ENCODE measurements around the gene NABP1.

NABP1 gene

DNA sequence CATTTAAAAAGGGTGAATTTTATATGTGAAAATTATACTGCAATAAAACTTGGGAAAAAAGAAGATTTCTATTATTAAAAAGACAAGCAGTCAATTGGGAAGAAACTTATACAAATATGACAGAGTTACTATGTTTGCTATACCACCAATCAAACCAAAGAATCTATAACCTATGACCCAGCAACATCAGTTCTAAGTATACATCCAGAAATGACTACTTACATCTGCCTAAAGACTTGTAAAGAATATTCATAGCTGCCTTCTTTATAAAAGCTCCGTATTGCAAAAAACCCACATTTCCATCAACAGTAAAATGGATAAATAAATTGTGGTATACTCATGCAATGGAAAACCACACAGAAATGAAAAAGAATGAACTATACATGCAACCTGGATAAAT lies 32.9 kb upstream of the NABP1 start:
- Histone ChIP-seq H3K4me1 (peaks cover 0 to 20% (median 0%) of the 10 kb centered on the region in 10 experiments; a peak in 6 of 20 replicates), H3K27ac (no peak overlapping the region), H3K27me3 (no peaks in the 10 kb centered on the region), H3K36me3 (no peaks in the 10 kb centered on the region), H3K4me3 (no peak overlapping the region), H3K4me2 (peak overlapping the region in 2 of 11 experiments; percentile 71 to 85; a peak in 3 of 22 replicates), H3K9ac (no peak overlapping the region), H3K9me3 (replicated peaks in 1 of 11) (peaks cover 0 to 3% (median 0%) of the 10 kb centered on the region in 11 experiments; a peak in 1 of 22 replicates), H4K20me1 (no peaks in the 10 kb centered on the region)
- no peak for TF ChIP-seq Cebpa-rat (IDR thresholded peaks at IDR 0.05)

DNA sequence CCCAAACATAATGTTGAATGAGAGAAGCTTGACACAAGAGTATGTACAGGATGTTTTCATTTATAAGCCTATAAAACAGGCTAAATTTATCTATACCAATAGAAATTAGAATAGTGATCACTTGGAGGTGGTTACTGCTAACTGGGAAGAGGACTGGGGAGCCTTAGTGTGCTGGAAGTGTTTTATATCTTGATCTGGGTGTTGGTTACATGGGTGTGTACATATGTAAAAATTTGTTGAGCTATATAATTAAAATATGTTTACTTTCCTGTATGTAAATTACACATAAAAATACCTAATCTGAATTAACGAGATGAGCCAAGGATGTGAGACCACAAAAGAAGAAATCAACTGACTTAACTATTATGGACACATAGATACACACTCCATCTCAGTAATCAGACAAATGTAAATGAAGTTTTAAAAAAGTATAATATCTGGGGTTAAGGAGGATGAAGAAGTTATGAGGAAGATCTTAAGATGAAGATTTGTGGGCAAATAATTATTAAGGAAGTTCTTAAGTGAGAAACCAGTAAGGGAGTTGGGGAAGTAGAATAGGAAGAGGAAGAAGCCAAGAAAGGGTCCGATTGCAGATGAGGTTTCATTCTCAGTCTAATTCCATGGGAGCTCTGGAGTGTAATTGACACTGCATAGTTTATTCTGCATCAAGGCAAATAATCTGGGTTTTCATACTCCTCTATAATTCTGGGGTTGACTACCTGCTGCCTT lies 32.3 kb upstream of the NABP1 start:
- Histone ChIP-seq H3K4me3 (no peak overlapping the region), H3K27ac (no peak overlapping the region), H4K20me1 (no peaks in the 10 kb centered on the region), H3K9ac (no peak overlapping the region), H3K4me1 (peaks cover 0 to 22% (median 0%) of the 10 kb centered on the region in 10 experiments; a peak in 6 of 20 replicates), H3K9me3 (replicated peaks in 1 of 11) (peaks cover 0 to 3% (median 0%) of the 10 kb centered on the region in 11 experiments; a peak in 1 of 22 replicates), H3K27me3 (no peaks in the 10 kb centered on the region), H3K4me2 (peak overlapping the region in 3 of 11 experiments; percentile 33 to 85 (median 71); a peak in 6 of 22 replicates), H3K36me3 (no peaks in the 10 kb centered on the region)
- no peak for TF ChIP-seq Cebpa-rat (IDR thresholded peaks at IDR 0.05)

DNA sequence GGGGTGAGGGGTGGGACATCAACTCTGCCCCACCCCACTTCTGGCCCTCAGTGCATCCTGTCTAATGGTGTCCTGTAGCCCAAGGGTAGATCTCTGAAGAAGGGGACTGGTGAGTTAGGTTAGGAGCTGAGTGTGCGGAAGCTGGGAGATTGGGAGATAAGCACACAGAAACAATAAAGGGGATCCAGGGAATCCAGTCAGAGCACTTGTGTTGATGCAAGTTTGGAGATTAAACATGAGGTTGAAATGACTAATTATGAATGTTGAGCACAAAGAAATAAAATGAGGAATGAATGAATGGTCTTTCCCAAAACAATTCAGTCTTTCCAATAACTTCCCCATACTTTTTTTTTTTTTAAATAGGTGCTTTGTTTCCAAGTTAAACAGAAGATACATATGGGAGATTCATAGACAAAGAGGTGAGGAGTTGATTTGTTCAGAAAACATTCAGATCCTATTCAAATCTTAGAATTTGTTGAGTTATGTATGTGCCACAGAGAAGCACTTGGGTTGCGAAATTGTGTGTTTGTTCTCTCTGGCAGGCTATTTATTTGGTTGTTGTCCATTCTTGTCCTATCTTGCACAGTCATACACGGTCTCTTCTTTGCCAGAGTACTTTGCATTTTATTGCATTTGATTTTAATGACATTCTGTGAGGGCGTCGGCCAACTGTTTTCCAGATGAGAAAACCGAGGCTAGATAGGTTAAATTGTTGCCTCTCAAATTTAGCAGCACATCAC lies 31.6 kb upstream of the NABP1 start:
- Histone ChIP-seq H3K36me3 (no peaks in the 10 kb centered on the region), H4K20me1 (no peaks in the 10 kb centered on the region), H3K4me1 (peaks cover 0 to 30% (median 0%) of the 10 kb centered on the region in 10 experiments; a peak in 6 of 20 replicates), H3K9ac (no peak overlapping the region), H3K27ac (no peak overlapping the region), H3K9me3 (replicated peaks in 1 of 11) (peaks cover 0 to 3% (median 0%) of the 10 kb centered on the region in 11 experiments; a peak in 1 of 22 replicates), H3K27me3 (no peaks in the 10 kb centered on the region), H3K4me2 (peak overlapping the region in 3 of 11 experiments; percentile 33 to 85 (median 71); a peak in 6 of 22 replicates), H3K4me3 (no peak overlapping the region)
- 0 out of 22 replicates have a peak, but pooled peaks of 1 of the 11 experiments have one; percentile 14 for TF ChIP-seq Cebpa-rat (IDR thresholded peaks at IDR 0.05)

DNA sequence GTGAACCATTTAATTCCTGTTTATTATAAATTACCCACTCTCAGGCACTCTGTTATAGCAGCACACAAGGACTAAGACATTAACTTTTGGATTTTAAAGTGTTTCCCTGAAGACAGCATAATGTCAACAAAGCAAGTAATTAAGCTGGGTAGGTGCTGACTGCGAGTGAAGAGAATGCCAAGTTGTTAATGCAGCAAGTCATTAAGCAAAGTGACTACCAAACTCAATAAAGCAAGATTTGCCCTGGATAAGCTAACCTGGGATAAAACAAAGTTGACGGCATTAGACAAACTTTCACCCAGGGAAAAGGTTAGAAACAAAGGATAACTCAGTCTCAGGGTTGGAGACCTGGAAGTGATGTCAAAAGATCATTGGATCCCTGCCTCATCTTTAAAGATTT lies 28.4 kb upstream of the NABP1 start:
- Histone ChIP-seq H3K4me1 (peaks cover 0 to 60% (median 0%) of the 10 kb centered on the region in 10 experiments; a peak in 7 of 20 replicates), H3K9me3 (replicated peaks in 1 of 11) (peaks cover 0 to 3% (median 0%) of the 10 kb centered on the region in 11 experiments; a peak in 1 of 22 replicates), H3K4me2 (no peak overlapping the region), H3K4me3 (no peak overlapping the region), H3K9ac (no peak overlapping the region), H4K20me1 (no peaks in the 10 kb centered on the region), H3K27ac (no peak overlapping the region), H3K36me3 (no peaks in the 10 kb centered on the region), H3K27me3 (no peaks in the 10 kb centered on the region)
- no peak for TF ChIP-seq Cebpa-rat (IDR thresholded peaks at IDR 0.05)

DNA sequence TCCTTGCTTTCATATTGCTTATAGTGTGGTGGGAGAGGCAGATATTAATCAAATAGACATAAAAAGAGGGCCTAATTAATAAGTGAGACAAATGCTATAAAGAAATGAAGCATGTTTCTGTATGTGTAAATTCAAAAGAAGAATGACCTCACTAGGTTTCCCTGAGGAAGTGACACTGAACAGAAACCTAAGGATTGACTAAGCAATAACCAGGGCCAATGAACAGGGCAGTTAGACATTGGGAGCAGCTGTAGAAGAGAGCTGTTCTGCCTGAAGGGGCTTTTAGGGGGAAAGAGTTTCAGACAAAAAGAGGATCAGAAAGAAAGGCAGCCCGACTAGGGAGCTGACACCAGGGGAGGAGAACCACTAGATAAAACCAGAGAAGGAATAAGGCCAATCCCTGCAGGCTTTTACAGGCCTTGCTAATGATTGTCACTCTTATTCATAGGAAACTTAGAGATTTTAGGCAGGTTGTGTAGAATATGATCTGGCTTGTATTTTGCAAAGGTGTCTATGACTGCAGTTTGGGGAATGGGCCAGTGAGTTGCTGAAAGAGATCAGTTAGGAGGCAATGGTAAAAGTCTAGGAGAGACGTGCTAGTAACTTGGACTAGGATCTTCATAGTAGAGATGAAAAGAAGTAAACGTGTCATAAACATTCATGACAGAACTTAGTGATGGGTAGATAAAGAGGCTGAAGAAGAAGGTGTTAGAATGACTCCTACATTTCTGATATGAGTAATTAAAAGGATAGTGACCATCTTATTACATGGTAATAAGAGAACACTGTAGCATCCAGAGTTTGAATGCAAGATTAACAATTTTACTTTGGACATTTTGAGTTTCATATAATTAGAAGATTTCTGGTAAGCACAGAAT lies 26.8 kb upstream of the NABP1 start:
- peaks cover 0 to 48% (median 0%) of the 10 kb centered on the region in 10 experiments; a peak in 7 of 20 replicates for H3K4me1 ChIP-seq
- H3K27ac ChIP-seq, result peak overlapping the region in 2 of 11 experiments; percentile 7 to 27; a peak in 2 of 22 replicates
- H3K9me3 ChIP-seq (replicated peaks in 1 of 11), result peaks cover 0 to under 1% (median 0%) of the 10 kb centered on the region in 11 experiments; a peak in 1 of 22 replicates
- no peak overlapping the region for H3K9ac ChIP-seq
- peak overlapping the region in 3 of 11 experiments; percentile 41 to 61 (median 49); a peak in 5 of 22 replicates for H3K4me2 ChIP-seq
- H3K27me3 ChIP-seq, result no peaks in the 10 kb centered on the region
- no peak for TF ChIP-seq Cebpa-rat (IDR thresholded peaks at IDR 0.05)
- H4K20me1 ChIP-seq, result no peaks in the 10 kb centered on the region
- no peaks in the 10 kb centered on the region for H3K36me3 ChIP-seq
- H3K4me3 ChIP-seq, result no peak overlapping the region

DNA sequence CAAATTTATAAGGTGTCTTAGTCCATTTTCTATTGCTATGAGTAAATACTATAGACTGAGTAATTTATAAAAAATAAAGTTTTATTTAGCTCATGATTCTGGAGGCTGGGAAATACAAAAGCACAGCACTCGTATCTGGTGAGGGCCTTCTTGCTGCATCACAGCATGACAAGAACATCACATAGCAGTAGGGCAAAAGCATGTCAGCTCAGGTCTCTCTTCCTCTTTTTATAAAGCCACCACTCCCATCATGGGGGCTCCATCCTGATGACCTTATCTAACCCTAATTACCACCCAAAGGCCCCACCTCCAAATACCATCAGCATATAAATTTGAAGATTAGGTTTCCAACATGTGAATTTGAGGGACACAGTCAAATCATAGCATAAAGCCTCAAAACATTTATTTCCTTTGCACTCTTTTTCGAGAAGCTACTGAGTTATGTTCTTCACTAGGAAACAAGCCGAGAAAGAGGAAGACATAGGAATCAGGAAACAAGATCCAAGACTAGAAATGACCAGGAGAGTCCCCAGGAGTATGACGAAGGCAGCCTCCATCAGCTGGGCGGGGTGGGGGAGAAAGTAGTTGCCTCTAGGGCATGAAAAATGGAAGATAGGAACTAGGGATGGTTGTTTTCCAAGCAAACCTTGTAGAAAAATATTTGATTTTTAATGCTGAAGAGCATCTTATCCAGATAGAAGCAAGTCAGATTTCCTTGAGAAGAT lies 24.1 kb upstream of the NABP1 start:
- H3K4me3 ChIP-seq, result no peak overlapping the region
- no peaks in the 10 kb centered on the region for H3K9me3 ChIP-seq (replicated peaks in 1 of 11)
- no peaks in the 10 kb centered on the region for H4K20me1 ChIP-seq
- no peaks in the 10 kb centered on the region for H3K27me3 ChIP-seq
- H3K36me3 ChIP-seq, result no peaks in the 10 kb centered on the region
- no peak overlapping the region for H3K27ac ChIP-seq
- no peak overlapping the region for H3K9ac ChIP-seq
- peaks cover 0 to 40% (median 0%) of the 10 kb centered on the region in 10 experiments; a peak in 7 of 20 replicates for H3K4me1 ChIP-seq
- peak overlapping the region in 2 of 11 experiments; percentile 8 to 25; a peak in 3 of 22 replicates for H3K4me2 ChIP-seq
- TF ChIP-seq Cebpa-rat (IDR thresholded peaks at IDR 0.05), result no peak

DNA sequence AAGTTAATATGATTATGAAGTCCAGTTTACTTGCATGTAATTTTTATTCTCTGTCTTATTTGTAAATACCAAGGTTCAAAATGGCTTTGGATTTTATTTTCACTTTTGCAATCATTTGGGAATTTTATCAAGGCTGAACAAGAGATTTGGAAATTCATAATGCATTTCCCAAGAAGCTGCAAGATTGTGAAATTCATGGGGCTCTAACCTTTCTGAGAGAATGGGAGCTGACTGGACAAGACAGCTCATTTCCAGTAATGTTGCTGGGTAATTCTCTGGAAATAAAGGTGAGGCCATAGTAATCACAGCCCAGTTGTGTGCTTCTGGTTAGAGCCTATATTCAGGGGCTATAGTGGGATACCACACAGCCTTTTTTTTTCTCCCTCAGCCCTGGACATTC lies 21.5 kb upstream of the NABP1 start:
- no peak for TF ChIP-seq Cebpa-rat (IDR thresholded peaks at IDR 0.05)
- H4K20me1 ChIP-seq, result no peaks in the 10 kb centered on the region
- no peaks in the 10 kb centered on the region for H3K27me3 ChIP-seq
- H3K9ac ChIP-seq, result no peak overlapping the region
- H3K4me2 ChIP-seq, result no peak overlapping the region
- peaks cover 0 to 3% (median 0%) of the 10 kb centered on the region in 11 experiments; a peak in 1 of 22 replicates for H3K9me3 ChIP-seq (replicated peaks in 1 of 11)
- H3K27ac ChIP-seq, result no peak overlapping the region
- peaks cover 0 to 29% (median 0%) of the 10 kb centered on the region in 10 experiments; a peak in 7 of 20 replicates for H3K4me1 ChIP-seq
- H3K4me3 ChIP-seq, result no peak overlapping the region
- no peaks in the 10 kb centered on the region for H3K36me3 ChIP-seq

DNA sequence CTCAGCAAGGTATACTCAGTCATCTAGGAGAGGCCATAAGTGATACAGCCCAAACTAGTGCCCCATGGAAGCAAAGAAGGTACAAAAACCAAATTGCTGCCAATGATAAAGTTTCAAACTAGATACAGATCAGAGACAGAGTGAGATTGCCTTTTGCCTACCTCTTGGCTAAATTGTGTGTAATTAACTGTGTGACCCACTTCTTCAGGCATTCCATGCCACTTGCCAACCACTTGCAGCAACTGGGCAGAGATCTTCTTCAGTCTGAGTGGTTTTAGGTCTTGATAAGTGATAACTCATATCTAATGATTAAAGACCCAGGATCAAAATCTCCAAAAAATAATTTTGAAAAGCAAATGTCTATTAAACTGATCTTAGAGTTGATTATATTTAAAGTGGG lies 21.1 kb upstream of the NABP1 start:
- no peak for TF ChIP-seq Cebpa-rat (IDR thresholded peaks at IDR 0.05)
- no peaks in the 10 kb centered on the region for H4K20me1 ChIP-seq
- H3K4me3 ChIP-seq, result no peak overlapping the region
- no peaks in the 10 kb centered on the region for H3K27me3 ChIP-seq
- no peak overlapping the region for H3K27ac ChIP-seq
- H3K4me1 ChIP-seq, result peaks cover 0 to 25% (median 0%) of the 10 kb centered on the region in 10 experiments; a peak in 7 of 20 replicates
- H3K9me3 ChIP-seq (replicated peaks in 1 of 11), result peaks cover 0 to 3% (median 0%) of the 10 kb centered on the region in 11 experiments; a peak in 1 of 22 replicates
- H3K36me3 ChIP-seq, result no peaks in the 10 kb centered on the region
- H3K4me2 ChIP-seq, result no peak overlapping the region
- no peak overlapping the region for H3K9ac ChIP-seq

All from BLaER1 treated with 17β-estradiol and CSF1 and Interleukin-3, amounts not matched to agents 10 nM and 100 nM (cell line).